H9 (cell line): ENCODE measurements around the gene RXYLT1. TPM values are rescaled to one million over a fixed set of nuclear protein-coding genes. Genes with fewer than 3 reads are reported as not detected.

Experiments
- DNase-seq: peaks from one replicate; pipeline ENCODE4 v3.0.0-alpha.2; 2017
- H2AFZ ChIP-seq: one replicate; pipeline ENCODE4 v1.6.1; 2013; ENCODE audit warnings: mild to moderate bottlenecking, low read length, control low read depth, moderate library complexity
- H2AK5ac ChIP-seq: 2 replicates; pipeline ENCODE4 v1.6.1; 2013; ENCODE audit warnings: low read length, control low read depth, mixed read lengths; ENCODE audit not compliant: insufficient read length
- H2BK120ac ChIP-seq: one replicate; pipeline ENCODE4 v1.6.1; 2013; ENCODE audit warnings: low read depth, mild to moderate bottlenecking, low read length, control low read depth, inconsistent platforms; ENCODE audit not compliant: poor library complexity, severe bottlenecking
- H2BK12ac ChIP-seq: 2 replicates; pipeline ENCODE4 v1.6.1; 2013; ENCODE audit warnings: low read length, control low read depth, mixed read lengths, low read depth; ENCODE audit not compliant: insufficient read length
- H2BK15ac ChIP-seq: 2 replicates; pipeline ENCODE4 v1.6.1; 2013; ENCODE audit warnings: low read depth, low read length, control low read depth
- H2BK20ac ChIP-seq: one replicate; pipeline ENCODE4 v1.6.1; 2013; ENCODE audit warnings: low read depth, mild to moderate bottlenecking, low read length, control low read depth, inconsistent platforms; ENCODE audit not compliant: poor library complexity, severe bottlenecking
- H2BK5ac ChIP-seq: 2 replicates; pipeline ENCODE4 v1.6.1; 2013; ENCODE audit warnings: low read length, control low read depth, mixed read lengths; ENCODE audit not compliant: insufficient read length
- H3K14ac ChIP-seq: 2 replicates; pipeline ENCODE4 v1.6.1; 2013; ENCODE audit warnings: low read length, control low read depth; ENCODE audit not compliant: insufficient read depth
- H3K18ac ChIP-seq: 2 replicates; pipeline ENCODE4 v1.6.1; 2013; ENCODE audit warnings: low read depth, mild to moderate bottlenecking, mixed read lengths, low read length, control low read depth; ENCODE audit not compliant: insufficient read length
- H3K23ac ChIP-seq: 2 replicates; pipeline ENCODE4 v1.6.1; 2013; ENCODE audit warnings: low read length, control low read depth, mixed read lengths, low read depth; ENCODE audit not compliant: insufficient read length
- H3K23me2 ChIP-seq: 2 replicates; pipeline ENCODE4 v1.6.1; 2013; ENCODE audit warnings: low read depth, mild to moderate bottlenecking, mixed read lengths, low read length, control low read depth; ENCODE audit not compliant: insufficient read length, poor library complexity, severe bottlenecking
- H3K27ac ChIP-seq: 2 replicates; pipeline ENCODE4 v1.5.1; 2013; ENCODE audit warnings: low read length, control low read depth, mixed read lengths, low read depth; ENCODE audit not compliant: insufficient read length
- H3K27me3 ChIP-seq: 2 replicates; pipeline ENCODE4 v1.6.1; 2013; ENCODE audit warnings: low read length, control low read depth, inconsistent platforms; ENCODE audit not compliant: insufficient read depth
- H3K4ac ChIP-seq: 2 replicates; pipeline ENCODE4 v1.6.1; 2013; ENCODE audit warnings: low read depth, mild to moderate bottlenecking, control low read depth, inconsistent platforms, low read length, moderate library complexity
- H3K4me1 ChIP-seq: 2 replicates; pipeline ENCODE4 v1.6.1; 2013; ENCODE audit warnings: low read length, control low read depth, inconsistent platforms; ENCODE audit not compliant: insufficient read depth
- H3K4me2 ChIP-seq: 2 replicates; pipeline ENCODE4 v1.6.1; 2013; ENCODE audit warnings: low read length, control low read depth, mixed read lengths; ENCODE audit not compliant: insufficient read length, insufficient read depth
- H3K56ac ChIP-seq: 2 replicates; pipeline ENCODE4 v1.6.1; 2013; ENCODE audit warnings: low read depth, mild to moderate bottlenecking, mixed read lengths, low read length, control low read depth; ENCODE audit not compliant: insufficient read length
- H3K79me1 ChIP-seq: 2 replicates; pipeline ENCODE4 v1.6.1; 2013; ENCODE audit warnings: low read depth, mild to moderate bottlenecking, moderate library complexity, low read length, control low read depth, inconsistent platforms; ENCODE audit not compliant: insufficient read depth, poor library complexity, severe bottlenecking
- H3K79me2 ChIP-seq: 2 replicates; pipeline ENCODE4 v1.6.1; 2013; ENCODE audit warnings: low read length, control low read depth, inconsistent platforms; ENCODE audit not compliant: insufficient read depth
- H3K9ac ChIP-seq: 2 replicates; pipeline ENCODE4 v1.6.1; 2013; ENCODE audit warnings: low read length, control low read depth, mixed read lengths; ENCODE audit not compliant: insufficient read length; ENCODE audit errors: extremely low read depth
- H3K9me3 ChIP-seq: one replicate; pipeline ENCODE4 v1.6.1; 2013; ENCODE audit warnings: low read depth, low read length, inconsistent platforms; ENCODE audit not compliant: control insufficient read depth
- H3T11ph ChIP-seq: one replicate; pipeline ENCODE4 v1.6.1; 2013; ENCODE audit warnings: mild to moderate bottlenecking, low read length, control low read depth, inconsistent platforms
- H4K20me1 ChIP-seq: one replicate; pipeline ENCODE4 v1.6.1; 2013; ENCODE audit not compliant: control insufficient read depth, insufficient read length, insufficient read depth
- H4K5ac ChIP-seq: 2 replicates; pipeline ENCODE4 v1.6.1; 2013; ENCODE audit warnings: low read depth, mild to moderate bottlenecking, mixed read lengths, low read length, control low read depth; ENCODE audit not compliant: insufficient read length
- H4K8ac ChIP-seq: replicated peaks from 2 replicates; pipeline ENCODE4 v1.6.1; 2013; ENCODE audit warnings: low read length, control low read depth, mixed read lengths, low read depth; ENCODE audit not compliant: insufficient read length
- H4K91ac ChIP-seq: 2 replicates; pipeline ENCODE4 v1.6.1; 2013; ENCODE audit warnings: low read depth, mild to moderate bottlenecking, moderate library complexity, mixed read lengths, low read length, control low read depth; ENCODE audit not compliant: insufficient read length
- H3K27ac Mint-ChIP-seq, 3 experiments: 2 replicates in 2 of 3; 3 replicates in 1 of 3; pipeline ENCODE4 v1.8.0; 2020 to 2021; ENCODE audit warnings: mixed read lengths in 3 of 3, mild to moderate bottlenecking in 1 of 3, moderate library complexity in 1 of 3
- H3K27me3 Mint-ChIP-seq: 2 replicates; pipeline ENCODE4 v1.8.0; 2021; ENCODE audit warnings: low read depth, mild to moderate bottlenecking, moderate library complexity, mixed read lengths
- H3K36me3 Mint-ChIP-seq, 3 experiments: 2 replicates in 2 of 3; 3 replicates in 1 of 3; pipeline ENCODE4 v1.8.0; 2020 to 2021; ENCODE audit warnings: low read depth in 3 of 3, mixed read lengths in 3 of 3; ENCODE audit not compliant: insufficient read depth in 1 of 3
- H3K4me1 Mint-ChIP-seq, 2 experiments: 2 replicates each; pipeline ENCODE4 v1.8.0; 2020; ENCODE audit warnings: mixed read lengths in 2 of 2
- H3K4me3 Mint-ChIP-seq, 2 experiments: 2 replicates in 1 of 2; 3 replicates in 1 of 2; pipeline ENCODE4 v1.8.0; 2020 to 2021; ENCODE audit warnings: mild to moderate bottlenecking in 2 of 2, mixed read lengths in 2 of 2, moderate library complexity in 1 of 2
- H3K9me3 Mint-ChIP-seq, 2 experiments: 2 replicates in 1 of 2; 3 replicates in 1 of 2; pipeline ENCODE4 v1.8.0; 2020; ENCODE audit warnings: mild to moderate bottlenecking in 2 of 2, mixed read lengths in 2 of 2, moderate library complexity in 1 of 2
- WGBS: extraction: QIAGEN DNeasy Blood & Tissue Kit; methylation state at CpG from one replicate; pipeline ENCODE4 v1.1.7; 2013; ENCODE audit warnings: missing lambda C conversion rate, low lambda C conversion rate, mixed read lengths; ENCODE audit not compliant: insufficient read length; ENCODE audit errors: extremely low coverage; 5-methylcytosine and 5-hydroxymethylcytosine counted together
- total RNA-seq: library from RNA; stranded (reverse); gene quantifications from 2 replicates; pipeline ENCODE4 v1.2.1, GENCODE V29; 2021
- TF ChIP-seq, protein P1 (sequence below): fragments of 200-600 bp; sonication (generic); conservative IDR thresholded peaks from 3 replicates; pipeline ENCODE4 v1.8.0; 2021; ENCODE audit warnings: antibody characterized with exemption, mild to moderate bottlenecking

The RXYLT1 gene
- total RNA-seq, 1 experiment from 2014 or later = 10.1 TPM

DNA sequence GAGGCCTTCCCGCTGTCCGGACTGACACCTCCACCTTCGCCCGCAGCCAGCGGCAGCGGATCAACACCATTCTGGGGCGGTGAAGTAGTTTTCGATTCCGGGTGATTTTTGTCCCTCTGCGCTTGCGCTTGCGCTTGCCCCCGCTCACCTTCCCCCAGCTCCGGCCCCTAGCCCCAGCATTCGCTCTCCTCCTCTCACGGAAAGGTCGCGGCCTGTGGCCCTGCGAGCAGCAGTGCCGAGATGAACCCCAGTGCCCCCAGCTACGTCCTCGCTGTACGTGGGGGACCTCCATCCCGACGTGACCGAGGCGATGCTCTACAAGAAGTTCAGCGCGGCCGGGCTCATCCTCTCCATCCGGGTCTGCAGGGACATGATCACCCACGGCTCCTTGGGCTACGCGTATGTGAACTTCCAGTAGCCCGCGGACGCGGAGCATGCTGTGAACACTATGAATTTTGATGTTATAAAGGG is 42.1 kb downstream of the RXYLT1 start:
- Histone ChIP-seq H3K4me2 (no peak overlapping the region), H3K27me3 (no peaks in the 10 kb centered on the region), H3K79me1 (no peaks in the 10 kb centered on the region), H4K5ac (no peak overlapping the region), H3K23ac (no peak overlapping the region), H4K8ac (no peak overlapping the region), H3K4me1 (no peaks in the 10 kb centered on the region), H3K9ac (no peak overlapping the region), H4K91ac (no peak overlapping the region), H4K20me1 (no peaks in the 10 kb centered on the region), H3K79me2 (no peaks in the 10 kb centered on the region), H2BK12ac (no peak overlapping the region), H3K18ac (no peak overlapping the region), H2BK15ac (no peak overlapping the region), H2BK120ac (no peak overlapping the region), H3K9me3 (no peaks in the 10 kb centered on the region), H3K4ac (no peak overlapping the region), H2AFZ (no peak overlapping the region), H3K23me2 (no peaks in the 10 kb centered on the region), H2BK20ac (no peak overlapping the region), H3K56ac (no peak overlapping the region), H3T11ph (no peak overlapping the region), H3K27ac (no peak overlapping the region), H2BK5ac (no peak overlapping the region), H2AK5ac (no peak overlapping the region), H3K14ac (no peak overlapping the region)
- Mint-ChIP-seq H3K27me3 (no peaks in the 10 kb centered on the region), H3K4me3 (no peak overlapping the region), H3K27ac (no peak overlapping the region; a peak in 1 of 7 replicates), H3K4me1 (no peaks in the 10 kb centered on the region), H3K9me3 (no peaks in the 10 kb centered on the region; a peak in 1 of 5 replicates), H3K36me3 (peaks cover 0 to 3% (median 0%) of the 10 kb centered on the region in 3 experiments; a peak in 1 of 7 replicates)
- WGBS = no CpG with 5 or more reads among the region's 38 CpGs
- TF ChIP-seq, protein P1, sequence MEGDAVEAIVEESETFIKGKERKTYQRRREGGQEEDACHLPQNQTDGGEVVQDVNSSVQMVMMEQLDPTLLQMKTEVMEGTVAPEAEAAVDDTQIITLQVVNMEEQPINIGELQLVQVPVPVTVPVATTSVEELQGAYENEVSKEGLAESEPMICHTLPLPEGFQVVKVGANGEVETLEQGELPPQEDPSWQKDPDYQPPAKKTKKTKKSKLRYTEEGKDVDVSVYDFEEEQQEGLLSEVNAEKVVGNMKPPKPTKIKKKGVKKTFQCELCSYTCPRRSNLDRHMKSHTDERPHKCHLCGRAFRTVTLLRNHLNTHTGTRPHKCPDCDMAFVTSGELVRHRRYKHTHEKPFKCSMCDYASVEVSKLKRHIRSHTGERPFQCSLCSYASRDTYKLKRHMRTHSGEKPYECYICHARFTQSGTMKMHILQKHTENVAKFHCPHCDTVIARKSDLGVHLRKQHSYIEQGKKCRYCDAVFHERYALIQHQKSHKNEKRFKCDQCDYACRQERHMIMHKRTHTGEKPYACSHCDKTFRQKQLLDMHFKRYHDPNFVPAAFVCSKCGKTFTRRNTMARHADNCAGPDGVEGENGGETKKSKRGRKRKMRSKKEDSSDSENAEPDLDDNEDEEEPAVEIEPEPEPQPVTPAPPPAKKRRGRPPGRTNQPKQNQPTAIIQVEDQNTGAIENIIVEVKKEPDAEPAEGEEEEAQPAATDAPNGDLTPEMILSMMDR = no peak
- no peak for DNase-seq
